Astrocyte of the cerebellum (primary cell): ENCODE results near the gene CCNB2.
"Not testable (repeated sequence)": the region's sequence is repeated elsewhere in the genome, so short reads cannot be mapped to it uniquely, and the experiment has no call there.

ENCODE experiments used
- DNase-seq: peaks from one replicate; pipeline ENCODE4 v3.0.0-alpha.2; 2011; ENCODE audit warnings: low read depth
- H3K4me3 ChIP-seq: 2 replicates; pipeline ENCODE4 v1.5.1; 2011; ENCODE audit warnings: mild to moderate bottlenecking, low read depth, low read length, moderate library complexity
- CTCF ChIP-seq: IDR thresholded peaks from 2 replicates; pipeline ENCODE4 v1.5.1; 2012; ENCODE audit warnings: low read length, low read depth, moderate library complexity, mild to moderate bottlenecking; ENCODE audit errors: missing control alignments
- in situ Hi-C: cut with HindIII; loops from 2 replicates; pipeline ENCODE4 v1.10.0; 2017; ENCODE audit warnings: low sequenced_read_pairs

The CCNB2 gene

GRCh38 chr15:59115047-59115446, 10.1 kb downstream of the CCNB2 start:
- H3K4me3 ChIP-seq, result no peak overlapping the region
- in situ Hi-C loops, result no loop called here
- TF ChIP-seq CTCF, result no peak
- DNase-seq, result no peak

GRCh38 chr15:59116141-59116540, 11.2 kb downstream of the CCNB2 start:
- H3K4me3 ChIP-seq, result no peak overlapping the region
- TF ChIP-seq CTCF, result no peak
- in situ Hi-C loops, result no loop called here
- peak; percentile 65 for DNase-seq

- in situ Hi-C loops, result no loop called here
- no peak for TF ChIP-seq CTCF
- no peak for DNase-seq
- no peak overlapping the region for H3K4me3 ChIP-seq
These were observed 11.8 kb downstream of the CCNB2 start for GRCh38 chr15:59116771-59117170.

- in situ Hi-C loops, result no loop called here
- no peak overlapping the region for H3K4me3 ChIP-seq
- TF ChIP-seq CTCF, result no peak
- DNase-seq, result no peak
These were observed 14.7 kb downstream of the CCNB2 start for GRCh38 chr15:59119625-59120024.

GRCh38 chr15:59120937-59121336, 16.0 kb downstream of the CCNB2 start:
- in situ Hi-C loops, result no loop called here
- H3K4me3 ChIP-seq, result no peak overlapping the region
- TF ChIP-seq CTCF, result no peak
- no peak for DNase-seq

- no peak overlapping the region for H3K4me3 ChIP-seq
- TF ChIP-seq CTCF, result no peak
- no peak for DNase-seq
- in situ Hi-C loops, result no loop called here
These were observed 19.3 kb downstream of the CCNB2 start for GRCh38 chr15:59124261-59124660.

- H3K4me3 ChIP-seq, in situ Hi-C loops, DNase-seq: not testable (repeated sequence)
These were observed 20.7 kb downstream of the CCNB2 start for GRCh38 chr15:59125683-59126082.

- in situ Hi-C loops, H3K4me3 ChIP-seq, DNase-seq: not testable (repeated sequence)
These were observed 22.3 kb downstream of the CCNB2 start for GRCh38 chr15:59127255-59127654.
